ENCODE measurements around the gene RALGPS1.

DNA sequence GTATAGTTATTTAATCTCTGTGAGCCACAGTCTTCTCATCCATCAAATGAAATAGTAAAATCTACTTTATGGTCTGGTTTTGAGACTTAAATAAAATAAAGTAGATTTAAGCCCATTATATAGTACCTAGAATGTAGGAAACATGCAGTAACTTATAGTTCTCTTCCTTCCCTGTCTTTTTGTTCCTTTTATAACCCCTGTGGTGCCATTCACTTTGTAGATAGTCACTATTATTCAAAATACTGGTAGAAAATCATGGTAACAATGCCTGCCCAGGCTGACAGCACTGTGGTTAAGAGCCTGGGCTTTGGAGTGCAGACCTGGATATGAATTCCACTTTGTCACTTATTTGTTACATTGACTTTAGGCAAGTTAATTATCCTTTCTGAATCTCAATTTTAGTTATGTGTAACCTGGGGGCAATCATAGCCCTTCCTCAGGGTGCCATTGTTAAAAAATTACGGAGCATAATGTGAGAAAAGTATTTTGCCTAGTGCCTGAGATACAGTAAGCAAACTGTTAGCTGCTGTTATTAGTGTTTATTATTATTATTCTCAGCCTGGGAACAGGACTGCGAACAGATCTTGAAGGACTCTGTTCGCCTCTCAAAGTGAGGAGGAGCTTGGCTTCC, 100.4 kb downstream of the RALGPS1 start:
- TF ChIP-seq, protein P1, sequence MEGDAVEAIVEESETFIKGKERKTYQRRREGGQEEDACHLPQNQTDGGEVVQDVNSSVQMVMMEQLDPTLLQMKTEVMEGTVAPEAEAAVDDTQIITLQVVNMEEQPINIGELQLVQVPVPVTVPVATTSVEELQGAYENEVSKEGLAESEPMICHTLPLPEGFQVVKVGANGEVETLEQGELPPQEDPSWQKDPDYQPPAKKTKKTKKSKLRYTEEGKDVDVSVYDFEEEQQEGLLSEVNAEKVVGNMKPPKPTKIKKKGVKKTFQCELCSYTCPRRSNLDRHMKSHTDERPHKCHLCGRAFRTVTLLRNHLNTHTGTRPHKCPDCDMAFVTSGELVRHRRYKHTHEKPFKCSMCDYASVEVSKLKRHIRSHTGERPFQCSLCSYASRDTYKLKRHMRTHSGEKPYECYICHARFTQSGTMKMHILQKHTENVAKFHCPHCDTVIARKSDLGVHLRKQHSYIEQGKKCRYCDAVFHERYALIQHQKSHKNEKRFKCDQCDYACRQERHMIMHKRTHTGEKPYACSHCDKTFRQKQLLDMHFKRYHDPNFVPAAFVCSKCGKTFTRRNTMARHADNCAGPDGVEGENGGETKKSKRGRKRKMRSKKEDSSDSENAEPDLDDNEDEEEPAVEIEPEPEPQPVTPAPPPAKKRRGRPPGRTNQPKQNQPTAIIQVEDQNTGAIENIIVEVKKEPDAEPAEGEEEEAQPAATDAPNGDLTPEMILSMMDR (IDR thresholded peaks at IDR 0.05; ENCODE audit: low read depth, low read length) = no peak
- TF ChIP-seq EZH2phosphoT487 (IDR thresholded peaks at IDR 0.05; ENCODE audit: low read depth) = no peak

Data from OCI-LY3 (cell line).